ENCODE measurements around the gene EFTUD2. TPM values are rescaled to one million over a fixed set of nuclear protein-coding genes. Genes with fewer than 3 reads are reported as not detected.

Gene EFTUD2
- total RNA-seq, 2 donors from 2014 or later: 31.6 to 49.8 TPM

GRCh38 chr17:44892250-44892649, 7.0 kb downstream of the EFTUD2 start:
- intact Hi-C loops (cut with DNase I): no loop called here

GRCh38 chr17:44889003-44889402, 10.2 kb downstream of the EFTUD2 start:
- no peak overlapping the region for H3K4me3 ChIP-seq
- no peaks in the 10 kb centered on the region for H3K9me3 ChIP-seq
- H3K27ac ChIP-seq: no peak overlapping the region
- H3K27me3 ChIP-seq: no peaks in the 10 kb centered on the region
- ATAC-seq (no peak), DNase-seq (no peak)
- no peaks in the 10 kb centered on the region for H3K4me1 ChIP-seq
- peaks cover 0 to 24% of the 10 kb centered on the region in 2 donors for H3K36me3 ChIP-seq (replicated peaks in 1 of 2; ENCODE audit: insufficient read depth in 1 of 2, low read depth in 2 of 2)
- WGBS, 2 donors: 59 to 65% methylated on average over 7 of the region's 7 CpGs
- TF ChIP-seq POLR2A (IDR thresholded peaks at IDR 0.05): no peak
- no peak for TF ChIP-seq CTCF (IDR thresholded peaks at IDR 0.05)
- intact Hi-C loops (cut with DNase I): no loop called here

More at GRCh38 chr17:44892250-44892649, 7.0 kb downstream of the EFTUD2 start:
- H3K4me1 ChIP-seq: peaks cover 1% of the 10 kb centered on the region
- ATAC-seq: no peak
- H3K4me3 ChIP-seq: no peak overlapping the region
- no peaks in the 10 kb centered on the region for H3K27me3 ChIP-seq
- H3K27ac ChIP-seq: no peak overlapping the region
- no peak for TF ChIP-seq POLR2A (IDR thresholded peaks at IDR 0.05)
- no peak for TF ChIP-seq CTCF (IDR thresholded peaks at IDR 0.05)
- peaks cover 0 to 13% of the 10 kb centered on the region in 2 donors for H3K36me3 ChIP-seq (replicated peaks in 1 of 2; ENCODE audit: insufficient read depth in 1 of 2, low read depth in 2 of 2)
- DNase-seq: no peak
- no peaks in the 10 kb centered on the region for H3K9me3 ChIP-seq

- DNase-seq (no peak), ATAC-seq (no peak)
- no peaks in the 10 kb centered on the region for H3K4me1 ChIP-seq
- no peak overlapping the region for H3K27ac ChIP-seq
- WGBS, 2 donors: 79 to 89% methylated on average over 10 of the region's 10 CpGs
- H3K4me3 ChIP-seq: no peak overlapping the region
- H3K9me3 ChIP-seq: no peaks in the 10 kb centered on the region
- intact Hi-C loops (cut with DNase I): no loop called here
- H3K36me3 ChIP-seq (replicated peaks in 1 of 2; ENCODE audit: insufficient read depth in 1 of 2, low read depth in 2 of 2): peaks cover 3 to 20% of the 10 kb centered on the region in 2 donors
- H3K27me3 ChIP-seq: no peaks in the 10 kb centered on the region
- TF ChIP-seq POLR2A (IDR thresholded peaks at IDR 0.05) (no peak), CTCF (IDR thresholded peaks at IDR 0.05) (no peak)
These were observed 11.0 kb downstream of the EFTUD2 start for GRCh38 chr17:44887971-44888954.

- no peak overlapping the region for H3K4me3 ChIP-seq
- no peak overlapping the region for H3K27ac ChIP-seq
- peaks cover 7 to 25% of the 10 kb centered on the region in 2 donors for H3K36me3 ChIP-seq (replicated peaks in 1 of 2; ENCODE audit: insufficient read depth in 1 of 2, low read depth in 2 of 2)
- 71 to 79% methylated on average over 1 of the region's 1 CpG for WGBS, 2 donors
- no peaks in the 10 kb centered on the region for H3K27me3 ChIP-seq
- TF ChIP-seq CTCF (IDR thresholded peaks at IDR 0.05) (no peak), POLR2A (IDR thresholded peaks at IDR 0.05) (no peak)
- no peaks in the 10 kb centered on the region for H3K4me1 ChIP-seq
- intact Hi-C loops (cut with DNase I): no loop called here
- H3K9me3 ChIP-seq: no peaks in the 10 kb centered on the region
- no peak for ATAC-seq
- no peak for DNase-seq
These were observed 12.2 kb downstream of the EFTUD2 start for GRCh38 chr17:44887016-44887415.

Measured in body of pancreas (tissue), 4 donors.